ENCODE results near the gene DNAH8.

The DNAH8 gene

DNA sequence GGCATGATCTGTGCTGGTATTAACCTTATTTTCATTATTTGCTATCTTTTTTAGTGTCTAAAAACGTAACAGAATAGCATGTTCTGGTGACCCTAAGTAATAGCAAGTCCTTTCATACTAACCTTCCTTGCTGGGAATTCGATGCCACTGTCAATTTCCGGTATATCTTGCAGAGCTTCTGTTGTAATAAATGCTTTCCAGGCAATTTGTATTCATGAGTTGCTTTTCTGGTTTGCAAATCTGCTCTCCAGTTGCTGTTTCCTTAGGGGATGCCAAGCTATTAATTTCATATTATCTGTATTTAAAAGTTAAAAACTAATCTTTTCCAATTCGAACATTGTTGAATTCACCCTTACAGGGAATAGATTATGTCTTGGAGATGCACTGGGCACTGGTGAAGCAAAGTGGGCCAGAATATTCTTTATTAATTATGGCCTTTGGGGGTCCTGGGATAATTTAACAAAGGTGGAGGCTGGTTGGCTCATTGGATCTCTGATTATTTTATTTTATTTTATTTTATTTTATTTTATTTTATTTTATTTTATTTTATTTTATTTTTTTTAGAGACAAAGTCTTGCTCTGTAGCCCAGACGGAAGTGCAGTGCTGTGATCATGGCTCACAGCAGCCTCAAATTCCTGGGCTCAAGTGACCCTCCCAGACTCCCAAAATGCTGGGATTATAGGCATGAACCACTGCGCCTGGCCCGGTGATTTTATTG lies 209.8 kb downstream of the DNAH8 start:
- no peaks in the 10 kb centered on the region for H3K9me3 ChIP-seq (ENCODE audit: control insufficient read depth, low read depth, low read length)
- no peak overlapping the region for H3K27ac ChIP-seq (ENCODE audit: low read length)
- no peaks in the 10 kb centered on the region for H3K27me3 ChIP-seq (ENCODE audit: control insufficient read depth, insufficient read depth, low read length)
- no peaks in the 10 kb centered on the region for H3K36me3 ChIP-seq (ENCODE audit: control insufficient read depth, low read depth, low read length)
- peaks cover 10% of the 10 kb centered on the region for H3K4me1 ChIP-seq (ENCODE audit: control insufficient read depth, low read depth, low read length)
- no peak overlapping the region for H3K4me3 ChIP-seq (ENCODE audit: low read length)
- no peak overlapping the region for H3K9ac ChIP-seq (ENCODE audit: low read length)

DNA sequence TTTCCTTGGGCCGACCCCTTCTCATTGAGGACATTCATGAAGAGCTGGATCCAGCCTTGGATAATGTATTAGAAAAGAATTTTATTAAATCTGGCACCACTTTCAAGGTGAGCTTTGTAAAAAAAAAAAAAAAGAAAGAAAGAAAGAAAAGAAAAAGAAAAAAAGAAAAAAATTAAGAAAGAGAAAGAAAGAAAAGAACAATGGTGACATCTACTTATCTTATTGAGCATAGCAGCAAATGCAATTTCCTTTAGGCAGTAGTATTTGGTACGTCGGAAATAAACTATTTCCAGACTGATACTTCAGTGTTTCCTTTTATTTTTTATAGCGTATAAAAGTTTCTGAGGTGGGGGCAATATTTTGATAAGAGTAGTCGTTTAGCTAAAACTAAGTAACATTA lies 214.4 kb downstream of the DNAH8 start:
- Histone ChIP-seq H3K4me1 (ENCODE audit: control insufficient read depth, low read depth, low read length) (peaks cover 10% of the 10 kb centered on the region), H3K4me3 (ENCODE audit: low read length) (no peak overlapping the region), H3K27me3 (ENCODE audit: control insufficient read depth, insufficient read depth, low read length) (no peaks in the 10 kb centered on the region), H3K27ac (ENCODE audit: low read length) (no peak overlapping the region), H3K9me3 (ENCODE audit: control insufficient read depth, low read depth, low read length) (no peaks in the 10 kb centered on the region), H3K36me3 (ENCODE audit: control insufficient read depth, low read depth, low read length) (no peaks in the 10 kb centered on the region), H3K9ac (ENCODE audit: low read length) (no peak overlapping the region)

DNA sequence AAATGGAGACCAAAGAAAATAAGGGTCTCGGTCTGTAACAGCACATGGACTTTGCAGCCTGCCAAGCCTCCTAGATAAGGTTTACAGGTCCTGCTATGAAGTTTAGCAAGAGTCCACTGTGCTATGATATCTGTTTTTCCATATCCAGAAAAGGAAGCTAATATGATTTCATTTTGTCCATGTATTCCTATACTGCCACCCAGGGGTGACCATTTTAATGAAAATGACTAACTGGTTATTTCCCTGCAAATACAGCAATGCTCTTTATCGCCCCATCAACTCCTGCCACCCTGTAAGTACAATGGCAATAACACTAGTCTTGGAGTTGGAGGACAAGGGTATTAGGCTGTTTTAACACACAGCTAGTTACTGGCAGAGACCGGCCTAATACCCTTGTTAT lies 218.3 kb downstream of the DNAH8 start:
- H3K9me3 ChIP-seq (ENCODE audit: control insufficient read depth, low read depth, low read length) = no peaks in the 10 kb centered on the region
- H3K27ac ChIP-seq (ENCODE audit: low read length) = no peak overlapping the region
- no peak overlapping the region for H3K9ac ChIP-seq (ENCODE audit: low read length)
- no peaks in the 10 kb centered on the region for H3K27me3 ChIP-seq (ENCODE audit: control insufficient read depth, insufficient read depth, low read length)
- H3K4me3 ChIP-seq (ENCODE audit: low read length) = no peak overlapping the region
- no peaks in the 10 kb centered on the region for H3K36me3 ChIP-seq (ENCODE audit: control insufficient read depth, low read depth, low read length)
- H3K4me1 ChIP-seq (ENCODE audit: control insufficient read depth, low read depth, low read length) = no peaks in the 10 kb centered on the region

DNA sequence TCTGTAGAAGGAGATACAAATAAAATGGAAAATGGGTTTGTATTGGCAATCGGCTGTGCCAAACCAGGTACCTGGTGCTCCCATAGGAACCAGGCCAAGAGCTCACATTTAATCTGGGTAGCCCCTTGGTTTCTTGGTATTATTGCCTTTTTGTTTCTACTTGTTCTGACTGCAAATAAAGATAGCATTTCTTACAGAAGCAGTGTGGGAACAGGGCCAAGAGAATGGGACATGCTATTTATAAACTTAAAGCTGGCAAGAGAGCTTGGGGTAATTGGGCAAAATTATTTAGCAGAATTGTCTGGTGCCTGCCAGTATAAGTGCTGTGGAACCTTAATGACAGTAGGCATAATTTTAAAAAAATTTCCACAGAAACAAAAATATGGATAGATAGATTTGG lies 219.9 kb downstream of the DNAH8 start:
- Histone ChIP-seq H3K4me1 (ENCODE audit: control insufficient read depth, low read depth, low read length) (no peaks in the 10 kb centered on the region), H3K27ac (ENCODE audit: low read length) (no peak overlapping the region), H3K9ac (ENCODE audit: low read length) (no peak overlapping the region), H3K27me3 (ENCODE audit: control insufficient read depth, insufficient read depth, low read length) (no peaks in the 10 kb centered on the region), H3K9me3 (ENCODE audit: control insufficient read depth, low read depth, low read length) (no peaks in the 10 kb centered on the region), H3K36me3 (ENCODE audit: control insufficient read depth, low read depth, low read length) (no peaks in the 10 kb centered on the region), H3K4me3 (ENCODE audit: low read length) (no peak overlapping the region)

DNA sequence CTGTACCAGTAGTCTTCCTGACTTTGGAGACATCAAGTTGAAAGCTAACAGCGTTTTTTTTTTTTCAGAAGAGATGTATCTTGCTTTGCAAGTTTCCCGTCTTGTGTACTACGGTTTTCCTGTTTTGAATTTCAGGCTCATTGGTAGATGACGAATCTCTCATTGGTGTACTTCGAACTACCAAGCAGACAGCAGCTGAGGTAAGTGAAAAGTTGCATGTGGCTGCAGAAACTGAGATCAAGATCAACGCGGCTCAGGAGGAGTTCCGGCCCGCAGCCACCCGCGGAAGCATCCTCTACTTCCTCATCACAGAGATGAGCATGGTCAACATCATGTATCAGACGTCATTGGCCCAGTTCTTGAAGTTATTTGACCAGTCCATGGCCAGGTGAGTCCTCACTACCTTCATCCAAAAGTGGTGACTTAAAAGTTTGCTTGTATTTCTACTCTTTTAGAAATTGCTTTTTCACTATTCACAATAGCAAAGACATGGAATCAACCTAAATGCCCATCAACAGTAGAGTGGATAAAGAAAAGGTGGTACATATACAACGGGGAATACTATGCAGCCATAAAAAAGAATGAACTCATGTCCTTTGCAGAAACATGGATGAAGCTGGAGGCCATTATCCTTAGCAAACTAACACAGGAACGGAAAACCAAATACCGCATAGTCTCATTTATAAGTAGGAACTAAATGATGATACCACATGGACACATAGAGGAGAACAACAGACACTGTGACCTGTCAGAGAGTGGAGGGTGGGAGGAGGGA lies 222.9 kb downstream of the DNAH8 start:
- H3K27me3 ChIP-seq (ENCODE audit: control insufficient read depth, insufficient read depth, low read length) = no peaks in the 10 kb centered on the region
- no peaks in the 10 kb centered on the region for H3K4me1 ChIP-seq (ENCODE audit: control insufficient read depth, low read depth, low read length)
- H3K36me3 ChIP-seq (ENCODE audit: control insufficient read depth, low read depth, low read length) = no peaks in the 10 kb centered on the region

DNA sequence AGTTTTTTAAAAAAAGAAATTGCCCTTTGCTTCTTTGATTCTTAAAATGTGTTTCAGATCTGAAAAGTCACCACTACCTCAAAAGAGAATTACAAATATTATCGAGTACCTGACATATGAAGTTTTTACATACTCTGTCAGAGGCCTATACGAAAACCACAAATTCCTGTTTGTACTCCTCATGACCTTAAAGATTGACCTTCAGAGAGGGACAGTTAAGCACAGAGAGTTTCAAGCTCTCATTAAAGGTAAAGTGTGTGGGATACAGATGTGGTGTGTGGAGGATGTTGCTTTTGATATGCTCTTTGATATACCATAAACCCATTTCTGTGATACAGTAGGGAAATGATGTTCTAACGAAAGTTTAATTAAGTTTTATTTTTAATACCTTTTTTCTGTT lies 223.6 kb downstream of the DNAH8 start:
- no peak overlapping the region for H3K27ac ChIP-seq (ENCODE audit: low read length)
- H3K9me3 ChIP-seq (ENCODE audit: control insufficient read depth, low read depth, low read length) = no peaks in the 10 kb centered on the region
- H3K4me3 ChIP-seq (ENCODE audit: low read length) = no peak overlapping the region
- no peaks in the 10 kb centered on the region for H3K4me1 ChIP-seq (ENCODE audit: control insufficient read depth, low read depth, low read length)
- no peaks in the 10 kb centered on the region for H3K36me3 ChIP-seq (ENCODE audit: control insufficient read depth, low read depth, low read length)
- H3K9ac ChIP-seq (ENCODE audit: low read length) = no peak overlapping the region
- no peaks in the 10 kb centered on the region for H3K27me3 ChIP-seq (ENCODE audit: control insufficient read depth, insufficient read depth, low read length)

More for the DNA sequence above, 222.9 kb downstream of the DNAH8 start:
- H3K4me3 ChIP-seq (ENCODE audit: low read length) = no peak overlapping the region
- H3K9me3 ChIP-seq (ENCODE audit: control insufficient read depth, low read depth, low read length) = no peaks in the 10 kb centered on the region
- no peak overlapping the region for H3K27ac ChIP-seq (ENCODE audit: low read length)
- no peak overlapping the region for H3K9ac ChIP-seq (ENCODE audit: low read length)

DNA sequence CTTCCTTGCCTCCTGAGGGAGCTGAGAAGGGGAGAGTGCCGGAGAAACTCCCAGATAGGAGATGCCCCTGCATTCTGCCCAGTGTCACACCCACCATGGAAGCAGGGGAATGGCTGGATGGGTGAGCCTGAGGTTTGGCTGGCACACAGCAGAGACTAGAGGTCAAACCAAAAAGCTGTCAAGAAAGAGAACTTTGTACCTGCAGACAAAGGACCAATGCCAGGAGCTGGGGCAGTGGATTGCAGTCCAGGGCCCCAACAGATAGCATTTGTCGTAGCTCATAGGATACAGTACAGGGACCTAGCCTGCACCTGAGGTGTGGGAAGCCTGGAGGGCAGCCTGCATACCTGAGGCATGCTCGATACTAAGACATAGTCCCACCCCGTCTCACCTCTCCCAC lies 227.3 kb downstream of the DNAH8 start:
- H3K27ac ChIP-seq (ENCODE audit: low read length) = no peak overlapping the region
- H3K4me3 ChIP-seq (ENCODE audit: low read length) = no peak overlapping the region
- H3K9me3 ChIP-seq (ENCODE audit: control insufficient read depth, low read depth, low read length) = no peaks in the 10 kb centered on the region
- H3K36me3 ChIP-seq (ENCODE audit: control insufficient read depth, low read depth, low read length) = no peaks in the 10 kb centered on the region
- no peaks in the 10 kb centered on the region for H3K27me3 ChIP-seq (ENCODE audit: control insufficient read depth, insufficient read depth, low read length)
- no peak overlapping the region for H3K9ac ChIP-seq (ENCODE audit: low read length)
- no peaks in the 10 kb centered on the region for H3K4me1 ChIP-seq (ENCODE audit: control insufficient read depth, low read depth, low read length)

DNA sequence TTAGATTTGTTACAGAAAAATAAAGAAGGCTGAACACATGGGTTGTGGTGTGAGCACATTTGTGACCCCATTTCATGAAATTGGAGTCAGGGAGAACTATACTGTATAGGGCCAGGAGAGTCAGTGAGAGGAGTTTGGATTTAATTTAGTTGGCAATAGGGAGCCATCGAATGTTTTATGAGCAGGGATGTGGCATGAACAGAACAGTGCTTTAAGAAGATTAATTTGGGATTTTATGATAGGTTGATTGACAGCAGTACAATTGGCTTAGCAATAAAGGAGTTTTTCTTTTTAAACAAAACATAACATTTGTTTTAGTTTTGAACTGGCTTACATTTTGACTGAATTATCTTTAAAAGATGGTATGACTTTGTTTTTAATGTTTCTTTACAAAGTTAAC lies 227.9 kb downstream of the DNAH8 start:
- Histone ChIP-seq H3K27me3 (ENCODE audit: control insufficient read depth, insufficient read depth, low read length) (no peaks in the 10 kb centered on the region), H3K9ac (ENCODE audit: low read length) (no peak overlapping the region), H3K36me3 (ENCODE audit: control insufficient read depth, low read depth, low read length) (no peaks in the 10 kb centered on the region), H3K4me1 (ENCODE audit: control insufficient read depth, low read depth, low read length) (no peaks in the 10 kb centered on the region), H3K9me3 (ENCODE audit: control insufficient read depth, low read depth, low read length) (no peaks in the 10 kb centered on the region), H3K27ac (ENCODE audit: low read length) (no peak overlapping the region), H3K4me3 (ENCODE audit: low read length) (no peak overlapping the region)

DNA sequence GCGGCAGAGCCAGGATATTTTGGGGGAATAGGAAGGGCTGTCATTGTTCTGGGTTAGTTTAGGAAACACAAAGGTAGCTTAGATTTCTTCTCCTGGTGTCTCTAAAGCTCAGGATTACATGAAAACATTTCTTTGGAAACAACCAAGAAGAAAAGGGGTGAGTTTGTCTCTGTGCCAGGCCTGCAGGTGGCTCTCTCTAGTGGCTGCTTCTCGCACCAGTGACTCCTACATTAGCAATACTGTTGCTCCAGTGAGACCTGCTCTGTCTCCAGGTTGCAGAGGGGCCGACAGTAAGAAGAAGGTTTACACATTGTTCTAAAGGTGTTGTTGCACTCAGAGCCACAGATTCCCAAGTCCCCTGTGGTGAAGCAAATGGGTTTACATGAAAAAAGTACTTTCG lies 228.9 kb downstream of the DNAH8 start:
- Histone ChIP-seq H3K36me3 (ENCODE audit: control insufficient read depth, low read depth, low read length) (no peaks in the 10 kb centered on the region), H3K4me3 (ENCODE audit: low read length) (no peak overlapping the region), H3K27me3 (ENCODE audit: control insufficient read depth, insufficient read depth, low read length) (no peaks in the 10 kb centered on the region), H3K27ac (ENCODE audit: low read length) (no peak overlapping the region), H3K9me3 (ENCODE audit: control insufficient read depth, low read depth, low read length) (no peaks in the 10 kb centered on the region), H3K9ac (ENCODE audit: low read length) (no peak overlapping the region), H3K4me1 (ENCODE audit: control insufficient read depth, low read depth, low read length) (no peaks in the 10 kb centered on the region)

DNA sequence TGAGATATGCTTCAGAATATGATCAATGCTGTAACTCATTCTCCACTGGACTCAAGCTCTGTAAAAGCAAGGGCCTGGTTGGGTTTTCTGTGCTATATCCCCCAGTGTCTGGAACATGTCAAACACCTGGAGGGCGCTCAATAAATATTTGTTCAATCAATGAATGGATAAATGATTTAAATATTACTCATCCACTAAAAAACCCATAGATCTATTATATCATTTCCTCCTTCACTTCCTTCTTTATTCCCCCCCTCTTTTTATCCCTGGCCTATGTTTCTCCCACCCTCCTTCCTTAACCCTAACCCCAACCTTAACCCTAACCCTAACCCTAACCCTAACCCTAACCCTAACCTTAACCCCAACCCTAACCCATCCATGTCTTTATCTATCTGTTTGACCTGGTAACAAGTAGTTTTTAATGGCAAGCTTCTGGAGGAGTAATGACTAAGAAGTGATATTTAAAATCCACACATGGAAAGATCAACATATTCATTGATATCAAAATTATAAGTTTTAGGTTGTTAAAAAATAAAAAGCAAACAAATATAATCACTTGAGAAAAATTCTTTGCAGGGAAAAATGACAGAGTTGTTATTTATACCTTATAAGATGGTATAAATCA lies 229.7 kb downstream of the DNAH8 start:
- Histone ChIP-seq H3K36me3 (ENCODE audit: control insufficient read depth, low read depth, low read length) (no peaks in the 10 kb centered on the region), H3K9me3 (ENCODE audit: control insufficient read depth, low read depth, low read length) (no peaks in the 10 kb centered on the region), H3K4me1 (ENCODE audit: control insufficient read depth, low read depth, low read length) (no peaks in the 10 kb centered on the region), H3K9ac (ENCODE audit: low read length) (no peak overlapping the region), H3K4me3 (ENCODE audit: low read length) (no peak overlapping the region), H3K27me3 (ENCODE audit: control insufficient read depth, insufficient read depth, low read length) (no peaks in the 10 kb centered on the region), H3K27ac (ENCODE audit: low read length) (no peak overlapping the region)

DNA sequence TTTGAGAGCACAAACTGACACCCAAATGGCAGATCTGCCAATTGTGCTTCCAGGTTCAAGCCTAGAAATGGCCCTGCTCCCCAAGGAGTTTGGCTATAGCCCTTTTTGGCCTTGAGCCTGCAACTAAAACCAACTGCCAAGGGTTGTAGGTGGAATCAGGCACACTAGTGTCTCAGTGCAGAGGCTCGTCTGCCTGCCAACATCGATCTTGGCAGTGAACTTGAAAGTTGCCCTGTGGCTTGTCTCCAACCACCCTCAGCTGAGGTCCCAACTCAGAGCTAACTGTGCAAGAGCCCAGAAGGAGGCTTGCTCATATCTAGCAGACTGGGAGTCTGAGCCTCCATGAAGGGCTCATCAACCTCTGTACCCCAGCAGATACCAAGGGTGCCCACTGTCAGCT lies 240.8 kb downstream of the DNAH8 start:
- Histone ChIP-seq H3K36me3 (ENCODE audit: control insufficient read depth, low read depth, low read length) (no peaks in the 10 kb centered on the region), H3K27ac (ENCODE audit: low read length) (no peak overlapping the region), H3K9ac (ENCODE audit: low read length) (no peak overlapping the region), H3K4me1 (ENCODE audit: control insufficient read depth, low read depth, low read length) (no peaks in the 10 kb centered on the region), H3K4me3 (ENCODE audit: low read length) (no peak overlapping the region), H3K9me3 (ENCODE audit: control insufficient read depth, low read depth, low read length) (no peaks in the 10 kb centered on the region), H3K27me3 (ENCODE audit: control insufficient read depth, insufficient read depth, low read length) (no peaks in the 10 kb centered on the region)
